HepG2 (cell line): Measurements from ENCODE around the gene ACAP1.

Experiments used
- FOXP1 ChIP-seq, 2 experiments: fragments of 450-650 bp in 1 of 2; IDR thresholded peaks; 2 replicates each; pipeline ENCODE4 v1.6.1; 2017 to 2018; ENCODE audit warnings: antibody characterized with exemption in 1 of 2
- HMG20B ChIP-seq: conservative IDR thresholded peaks from 2 replicates; pipeline ENCODE4 v1.6.1; 2016; ENCODE audit warnings: missing genetic modification reagents, missing compliant biosample characterization
- NR2C2 ChIP-seq: sonication (generic); formaldehyde crosslinking; IDR thresholded peaks from 2 replicates; pipeline ENCODE4 v1.4.0; 2020; ENCODE audit warnings: missing genetic modification reagents, mild to moderate bottlenecking, moderate library complexity, borderline replicate concordance
- SRSF9 ChIP-seq: fragments of 200-400 bp; formaldehyde crosslinking; IDR thresholded peaks from 2 replicates; pipeline ENCODE4 v1.6.1; 2018; ENCODE audit warnings: borderline replicate concordance, mild to moderate bottlenecking, low read depth, low read length; ENCODE audit not compliant: insufficient read depth, poor library complexity, severe bottlenecking
- TOE1 ChIP-seq: sonication (generic); formaldehyde crosslinking; IDR thresholded peaks from 2 replicates; pipeline ENCODE4 v1.4.0; 2020; ENCODE audit warnings: mild to moderate bottlenecking, missing genetic modification reagents
- YEATS4 ChIP-seq: sonication (generic); formaldehyde crosslinking; IDR thresholded peaks from 2 replicates; pipeline ENCODE4 v1.4.0; 2020; ENCODE audit warnings: missing genetic modification reagents, borderline replicate concordance
- ZBTB21 ChIP-seq: sonication (generic); formaldehyde crosslinking; IDR thresholded peaks from 2 replicates; pipeline ENCODE4 v1.4.0; 2020; ENCODE audit warnings: missing genetic modification reagents
- ZKSCAN1 ChIP-seq: fragments of 150-350 bp; IDR thresholded peaks from 2 replicates; pipeline ENCODE4 v1.6.1; 2014; ENCODE audit warnings: low read length
- ZNF24 ChIP-seq: fragments of 450-650 bp; IDR thresholded peaks from 2 replicates; pipeline ENCODE4 v1.6.1; 2017; ENCODE audit warnings: antibody characterized with exemption, mild to moderate bottlenecking
- TF ChIP-seq, protein P1 (sequence below): sonication (generic); formaldehyde crosslinking; IDR thresholded peaks from 2 replicates; pipeline ENCODE4 v1.5.0; 2020; ENCODE audit warnings: mild to moderate bottlenecking, missing genetic modification reagents, moderate library complexity

DNA sequence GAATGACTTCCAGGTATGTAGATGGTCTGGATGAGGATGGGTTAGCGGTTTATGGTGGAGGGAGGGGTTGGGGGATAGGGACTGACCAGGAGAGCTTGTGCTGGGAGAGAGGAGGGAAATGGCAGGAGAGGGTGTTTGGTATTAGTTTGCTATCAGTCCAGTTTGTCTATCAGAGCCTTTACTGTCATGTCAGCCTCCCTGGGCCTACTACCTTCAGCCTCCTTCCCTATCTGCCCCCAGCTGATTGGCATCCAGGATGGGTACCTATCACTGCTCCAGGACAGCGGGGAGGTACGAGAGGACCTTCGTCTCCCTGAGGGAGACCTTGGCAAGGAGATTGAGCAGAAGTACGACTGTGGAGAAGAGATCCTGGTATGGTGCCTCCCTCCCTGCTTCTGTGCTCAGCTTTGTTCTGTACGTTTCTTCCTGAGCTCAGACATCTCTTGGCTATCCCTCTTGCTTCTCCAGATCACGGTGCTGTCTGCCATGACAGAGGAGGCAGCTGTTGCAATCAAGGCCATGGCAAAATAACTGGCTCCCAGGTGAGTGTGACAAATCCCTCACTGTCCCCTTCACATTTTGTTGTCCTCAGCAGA, 25.1 kb upstream of the ACAP1 start:
- TF ChIP-seq ZKSCAN1 (no peak), NR2C2 (CRISPR knock-in tag) (no peak), ZNF24 (no peak), HMG20B (no peak), FOXP1 (IDR thresholded peaks at IDR 0.05) (no peak), FOXP1 (CRISPR knock-in tag; IDR thresholded peaks at IDR 0.05) (no peak), SRSF9 (no peak), YEATS4 (CRISPR knock-in tag) (no peak), ZBTB21 (no peak), TOE1 (CRISPR knock-in tag) (no peak)
- TF ChIP-seq, protein P1, sequence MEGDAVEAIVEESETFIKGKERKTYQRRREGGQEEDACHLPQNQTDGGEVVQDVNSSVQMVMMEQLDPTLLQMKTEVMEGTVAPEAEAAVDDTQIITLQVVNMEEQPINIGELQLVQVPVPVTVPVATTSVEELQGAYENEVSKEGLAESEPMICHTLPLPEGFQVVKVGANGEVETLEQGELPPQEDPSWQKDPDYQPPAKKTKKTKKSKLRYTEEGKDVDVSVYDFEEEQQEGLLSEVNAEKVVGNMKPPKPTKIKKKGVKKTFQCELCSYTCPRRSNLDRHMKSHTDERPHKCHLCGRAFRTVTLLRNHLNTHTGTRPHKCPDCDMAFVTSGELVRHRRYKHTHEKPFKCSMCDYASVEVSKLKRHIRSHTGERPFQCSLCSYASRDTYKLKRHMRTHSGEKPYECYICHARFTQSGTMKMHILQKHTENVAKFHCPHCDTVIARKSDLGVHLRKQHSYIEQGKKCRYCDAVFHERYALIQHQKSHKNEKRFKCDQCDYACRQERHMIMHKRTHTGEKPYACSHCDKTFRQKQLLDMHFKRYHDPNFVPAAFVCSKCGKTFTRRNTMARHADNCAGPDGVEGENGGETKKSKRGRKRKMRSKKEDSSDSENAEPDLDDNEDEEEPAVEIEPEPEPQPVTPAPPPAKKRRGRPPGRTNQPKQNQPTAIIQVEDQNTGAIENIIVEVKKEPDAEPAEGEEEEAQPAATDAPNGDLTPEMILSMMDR (CRISPR knock-in tag), result no peak
